Caco-2 (cell line): ENCODE measurements around the gene SARDH. TPM values are rescaled to one million over a fixed set of nuclear protein-coding genes. Genes with fewer than 3 reads are reported as not detected.

ENCODE experiments used
- BruUV-seq: library from RNA; stranded (reverse); fragments of 400-500 nt; replicated peaks from 2 replicates; lab custom pipeline; 2021; lab: Mats Ljungman, UMichigan
- CTCF ChIA-PET: fragments of 300-600 bp; sonication (Branson Sonifier 250); formaldehyde crosslinking; loops from one replicate; lab custom pipeline; 2022; ENCODE audit warnings: antibody characterized with exemption; lab: Charles Lee
- POLR2A ChIA-PET: fragments of 300-600 bp; sonication (Branson Sonifier 250); formaldehyde crosslinking; loops from one replicate; lab custom pipeline; 2022; ENCODE audit warnings: antibody characterized with exemption; lab: Charles Lee
- DNase-seq, 2 experiments: peaks; one replicate each; pipeline versions ENCODE4 v3.0.0 to v3.0.0-alpha.2; 2020 to 2022
- H3K27me3 ChIP-seq: replicated peaks from 2 replicates; pipeline ENCODE4 v1.6.0; 2011; ENCODE audit warnings: low read length; ENCODE audit not compliant: control insufficient read depth, insufficient read depth
- H3K36me3 ChIP-seq: 2 replicates; pipeline ENCODE4 v1.5.1; 2011; ENCODE audit warnings: low read length; ENCODE audit not compliant: control insufficient read depth, insufficient read depth
- H3K4me1 ChIP-seq: fragments of 250-450 bp; sonication (Bioruptor Pico); 2 replicates; pipeline ENCODE4 v1.5.1; 2020; ENCODE audit warnings: mild to moderate bottlenecking
- H3K4me3 ChIP-seq: 2 replicates; pipeline ENCODE4 v1.5.1; 2011; ENCODE audit warnings: low read depth, mild to moderate bottlenecking, control low read depth, low read length
- H3K9me3 ChIP-seq: fragments of 250-450 bp; sonication (Bioruptor Pico); 2 replicates; pipeline ENCODE4 v1.5.1; 2020; ENCODE audit warnings: mild to moderate bottlenecking, moderate library complexity
- H3K27ac Mint-ChIP-seq: one replicate; pipeline ENCODE4 v1.8.0; 2022; ENCODE audit warnings: mixed read lengths; ENCODE audit not compliant: unreplicated experiment
- H3K27me3 Mint-ChIP-seq: one replicate; pipeline ENCODE4 v1.8.0; 2022; ENCODE audit warnings: mixed read lengths; ENCODE audit not compliant: insufficient read depth, unreplicated experiment
- H3K36me3 Mint-ChIP-seq: one replicate; pipeline ENCODE4 v1.8.0; 2022; ENCODE audit warnings: mild to moderate bottlenecking, mixed read lengths; ENCODE audit not compliant: insufficient read depth, unreplicated experiment
- H3K4me1 Mint-ChIP-seq: one replicate; pipeline ENCODE4 v1.8.0; 2022; ENCODE audit warnings: low read depth, mixed read lengths; ENCODE audit not compliant: unreplicated experiment
- H3K4me3 Mint-ChIP-seq: one replicate; pipeline ENCODE4 v1.8.0; 2022; ENCODE audit warnings: mild to moderate bottlenecking, moderate library complexity, mixed read lengths; ENCODE audit not compliant: unreplicated experiment
- H3K9me3 Mint-ChIP-seq: one replicate; pipeline ENCODE4 v1.8.0; 2022; ENCODE audit warnings: mixed read lengths; ENCODE audit not compliant: unreplicated experiment
- CTCF ChIP-seq, 2 experiments: fragments of 200-600 bp in 1 of 2; IDR thresholded peaks; 1 replicate in 1 of 2; 2 replicates in 1 of 2; pipeline versions ENCODE4 v1.5.1 to v1.8.0; 2011 to 2022; ENCODE audit warnings: antibody characterized with exemption in 1 of 2, control low read depth in 1 of 2, inconsistent platforms in 1 of 2, low read depth in 1 of 2, low read length in 1 of 2, mild to moderate bottlenecking in 1 of 2, moderate library complexity in 1 of 2; ENCODE audit not compliant: insufficient read depth in 1 of 2, severe bottlenecking in 1 of 2, unreplicated experiment in 1 of 2
- intact Hi-C: fragments of 100-400 bp; cut with micrococcal nuclease; formaldehyde crosslinking; loops from one replicate; pipeline ENCODE4 v1.10.0; 2022; ENCODE audit not compliant: unreplicated experiment
- total RNA-seq: library from RNA; stranded (reverse); gene quantifications from 2 replicates; pipeline ENCODE4 v1.2.3, GENCODE V29; 2022

SARDH gene
- total RNA-seq, 1 experiment from 2014 or later, result 0.36 TPM

DNA sequence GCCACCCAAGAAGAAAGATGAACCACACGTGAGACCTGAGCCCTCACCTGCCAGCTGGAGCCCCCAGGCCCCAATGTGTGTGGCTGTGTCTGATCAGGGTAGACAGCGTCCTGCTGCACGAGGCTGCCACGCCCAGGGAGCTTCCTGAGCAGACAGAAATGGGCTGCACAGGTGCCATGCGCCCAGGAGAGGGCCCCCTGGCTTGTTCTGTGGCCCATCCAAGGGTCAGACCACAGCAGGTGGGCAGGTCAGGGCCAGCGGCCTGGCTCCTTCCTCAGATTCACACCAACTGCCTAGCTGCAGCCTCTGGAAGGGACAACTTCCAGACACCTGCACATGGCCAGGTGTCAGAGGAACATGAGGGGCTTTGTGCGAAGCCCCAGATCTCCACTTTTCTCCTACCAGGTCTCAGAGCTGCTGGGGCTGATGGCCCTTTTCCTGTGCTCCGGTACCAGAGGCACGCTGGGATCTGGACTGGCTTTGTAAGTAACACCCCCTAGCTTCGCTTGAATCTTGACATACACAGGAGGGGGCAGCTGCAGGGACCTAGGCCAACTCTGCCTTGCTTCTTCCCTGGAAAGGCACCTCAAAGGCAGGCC, 10.8 kb downstream of the SARDH start:
- Mint-ChIP-seq H3K27ac (no peak overlapping the region), H3K4me3 (no peak overlapping the region), H3K4me1 (peaks cover 4% of the 10 kb centered on the region), H3K9me3 (no peaks in the 10 kb centered on the region), H3K27me3 (peaks cover 8% of the 10 kb centered on the region), H3K36me3 (no peaks in the 10 kb centered on the region)
- intact Hi-C loops, result loop anchor here (2.0 kb wide), 1 partner anchor 123 kb away; no protein-coding TSS in a partner anchor
- no peaks in the 10 kb centered on the region; the same call in 1 of the 2 replicates for H3K9me3 ChIP-seq
- no peaks in the 10 kb centered on the region for H3K27me3 ChIP-seq
- peak; percentile 38 to 51 for DNase-seq
- TF ChIP-seq CTCF (IDR thresholded peaks at IDR 0.05; ENCODE audit: insufficient read depth in 1 of 2, low read depth in 1 of 2, low read length in 1 of 2, severe bottlenecking in 1 of 2, unreplicated experiment in 1 of 2), result peak in 1 of 2 experiments; percentile 51
- ChIA-PET POLR2A (no interaction called here), CTCF (interaction anchor here (0.6 to 1.7 kb wide), 11 partner anchors 8 to 206 kb away, joined by 3 to 6 read pairs (median 3); no protein-coding TSS in a partner anchor)
- H3K4me3 ChIP-seq, result no peak overlapping the region
- H3K36me3 ChIP-seq, result no peaks in the 10 kb centered on the region
- H3K4me1 ChIP-seq, result no peaks in the 10 kb centered on the region
- no TSS peak for BruUV-seq

GRCh38 chr9:133726401-133727276, 11.5 kb downstream of the SARDH start:
- H3K27me3 Mint-ChIP-seq, result peaks cover 9% of the 10 kb centered on the region
- no peaks in the 10 kb centered on the region; the same call in 1 of the 2 replicates for H3K9me3 ChIP-seq
- H3K36me3 Mint-ChIP-seq, result no peaks in the 10 kb centered on the region
- no peaks in the 10 kb centered on the region for H3K4me1 ChIP-seq
- H3K4me1 Mint-ChIP-seq, result peaks cover 4% of the 10 kb centered on the region
- peak; percentile 75 to 85 for TF ChIP-seq CTCF (IDR thresholded peaks at IDR 0.05; ENCODE audit: insufficient read depth in 1 of 2, low read depth in 1 of 2, low read length in 1 of 2, severe bottlenecking in 1 of 2, unreplicated experiment in 1 of 2)
- intact Hi-C loops, result loop anchor here (1.0 to 2.0 kb wide), 2 partner anchors 122 to 193 kb away; no protein-coding TSS in a partner anchor
- DNase-seq, result peak; percentile 75 to 80
- no TSS peak for BruUV-seq
- no peaks in the 10 kb centered on the region for H3K9me3 Mint-ChIP-seq
- POLR2A ChIA-PET, result no interaction called here
- H3K27ac Mint-ChIP-seq, result no peak overlapping the region
- CTCF ChIA-PET, result interaction anchor here (0.6 to 1.7 kb wide), 11 partner anchors 9 to 206 kb away, joined by 3 to 6 read pairs (median 3); no protein-coding TSS in a partner anchor
- no peaks in the 10 kb centered on the region for H3K36me3 ChIP-seq
- H3K27me3 ChIP-seq, result no peaks in the 10 kb centered on the region
- no peak overlapping the region for H3K4me3 ChIP-seq
- no peak overlapping the region for H3K4me3 Mint-ChIP-seq

GRCh38 chr9:133725886-133726285, 12.3 kb downstream of the SARDH start:
- no peaks in the 10 kb centered on the region for H3K27me3 ChIP-seq
- no peak for DNase-seq
- Mint-ChIP-seq H3K27ac (no peak overlapping the region), H3K36me3 (no peaks in the 10 kb centered on the region), H3K9me3 (no peaks in the 10 kb centered on the region), H3K27me3 (peaks cover 14% of the 10 kb centered on the region), H3K4me1 (peaks cover 4% of the 10 kb centered on the region), H3K4me3 (no peak overlapping the region)
- POLR2A ChIA-PET, result no interaction called here
- no peaks in the 10 kb centered on the region for H3K4me1 ChIP-seq
- BruUV-seq, result no TSS peak
- H3K9me3 ChIP-seq, result no peaks in the 10 kb centered on the region; the same call in 1 of the 2 replicates
- intact Hi-C loops, result loop anchor here (1.0 to 2.0 kb wide), 2 partner anchors 121 to 193 kb away; no protein-coding TSS in a partner anchor
- no peak overlapping the region for H3K4me3 ChIP-seq
- TF ChIP-seq CTCF (IDR thresholded peaks at IDR 0.05; ENCODE audit: insufficient read depth in 1 of 2, low read depth in 1 of 2, low read length in 1 of 2, severe bottlenecking in 1 of 2, unreplicated experiment in 1 of 2), result no peak
- no peaks in the 10 kb centered on the region for H3K36me3 ChIP-seq
- CTCF ChIA-PET, result interaction anchor here (0.6 to 1.7 kb wide), 3 partner anchors 13 to 239 kb away, joined by 3 to 5 read pairs (median 4); no protein-coding TSS in a partner anchor
